Stimulated activated CD8-positive, alpha-beta memory T cell treated with anti-CD3 and anti-CD28 coated beads, Interleukin-7, amount 100 ng/mL, for 48 hours (primary cell): Measurements from ENCODE around the gene FCF1.
"Not testable (repeated sequence)": the region's sequence is repeated elsewhere in the genome, so short reads cannot be mapped to it uniquely, and the experiment has no call there.

Source experiments
- DNase-seq, 2 donors: peaks; one replicate each; pipeline ENCODE4 v3.0.0-alpha.2; 2020; ENCODE audit warnings: low read depth in 1 of 2; ENCODE audit errors: extremely low read depth in 1 of 2

The FCF1 gene

GRCh38 chr14:74697976-74698375 lies 15.0 kb upstream of the FCF1 start:
- no peak for DNase-seq

- DNase-seq: no peak
Observed at GRCh38 chr14:74698465-74698864, 14.5 kb upstream of the FCF1 start.

- no peak for DNase-seq
Observed at GRCh38 chr14:74702293-74702692, 10.7 kb upstream of the FCF1 start.

GRCh38 chr14:74703043-74703442 lies 9.9 kb upstream of the FCF1 start:
- no peak for DNase-seq

- DNase-seq: no peak
Observed at GRCh38 chr14:74704656-74705055, 8.3 kb upstream of the FCF1 start.

- DNase-seq: no peak
Observed at GRCh38 chr14:74705613-74706500, 7.1 kb upstream of the FCF1 start.

- no peak for DNase-seq
Observed at GRCh38 chr14:74710480-74710879, 2.5 kb upstream of the FCF1 start.

- no peak for DNase-seq
Observed at GRCh38 chr14:74711651-74712050, 1.3 kb upstream of the FCF1 start.

- no peak for DNase-seq
Observed at GRCh38 chr14:74713395-74713735, 421 bp downstream of the FCF1 start.

- DNase-seq: no peak
Observed at GRCh38 chr14:74720526-74720925, 7.6 kb downstream of the FCF1 start.

GRCh38 chr14:74723134-74723533 lies 10.2 kb downstream of the FCF1 start:
- DNase-seq: no peak

GRCh38 chr14:74732387-74732786 lies 19.4 kb downstream of the FCF1 start:
- DNase-seq: no peak

- DNase-seq: no peak
Observed at GRCh38 chr14:74733221-74733620, 20.3 kb downstream of the FCF1 start.

GRCh38 chr14:74735125-74735524 lies 22.2 kb downstream of the FCF1 start:
- DNase-seq: no peak

GRCh38 chr14:74737753-74738325 lies 24.9 kb downstream of the FCF1 start:
- DNase-seq: no peak

- DNase-seq: no peak
Observed at GRCh38 chr14:74739293-74740030, 26.5 kb downstream of the FCF1 start.

GRCh38 chr14:74747237-74747636 lies 34.3 kb downstream of the FCF1 start:
- DNase-seq: no peak

- no peak for DNase-seq
Observed at GRCh38 chr14:74754157-74754556, 41.2 kb downstream of the FCF1 start.

- DNase-seq: no peak
Observed at GRCh38 chr14:74754899-74755298, 42.0 kb downstream of the FCF1 start.

GRCh38 chr14:74756326-74756725 lies 43.4 kb downstream of the FCF1 start:
- no peak for DNase-seq

- not testable (repeated sequence) for DNase-seq
Observed at GRCh38 chr14:74758505-74758904, 45.6 kb downstream of the FCF1 start.
